GM19035 (cell line): Measurements from ENCODE around the gene CCNL2.
"Not testable (repeated sequence)": the region's sequence is repeated elsewhere in the genome, so short reads cannot be mapped to it uniquely, and the experiment has no call there.

ENCODE experiments used
- ATAC-seq: cut with Tn5 transposase; IDR thresholded peaks from one replicate; pipeline ENCODE4 v1.9.1; 2021; ENCODE audit not compliant: unreplicated experiment

The CCNL2 gene

GRCh38 chr1:1374589-1374928 lies 24.6 kb downstream of the CCNL2 start:
- peak; percentile 5 for ATAC-seq

GRCh38 chr1:1373815-1374588 lies 25.1 kb downstream of the CCNL2 start:
- ATAC-seq: no peak

GRCh38 chr1:1373051-1373814 lies 25.9 kb downstream of the CCNL2 start:
- no peak for ATAC-seq

- no peak for ATAC-seq
These were observed 27.1 kb downstream of the CCNL2 start for GRCh38 chr1:1371746-1372711.

- ATAC-seq: no peak
These were observed 27.8 kb downstream of the CCNL2 start for GRCh38 chr1:1371364-1371745.

GRCh38 chr1:1370771-1371300 lies 28.3 kb downstream of the CCNL2 start:
- no peak for ATAC-seq

GRCh38 chr1:1370094-1370493 lies 29.0 kb downstream of the CCNL2 start:
- ATAC-seq: not testable (repeated sequence)

GRCh38 chr1:1367315-1367714 lies 31.8 kb downstream of the CCNL2 start:
- ATAC-seq: no peak

GRCh38 chr1:1366699-1367066 lies 32.5 kb downstream of the CCNL2 start:
- no peak for ATAC-seq

GRCh38 chr1:1365875-1366698 lies 33.0 kb downstream of the CCNL2 start:
- no peak for ATAC-seq

- ATAC-seq: no peak
These were observed 34.9 kb downstream of the CCNL2 start for GRCh38 chr1:1364266-1364665.

- ATAC-seq: no peak
These were observed 37.1 kb downstream of the CCNL2 start for GRCh38 chr1:1361982-1362423.

GRCh38 chr1:1361233-1361981 lies 37.7 kb downstream of the CCNL2 start:
- ATAC-seq: no peak

- no peak for ATAC-seq
These were observed 38.5 kb downstream of the CCNL2 start for GRCh38 chr1:1360506-1361169.

- ATAC-seq: no peak
These were observed 39.3 kb downstream of the CCNL2 start for GRCh38 chr1:1359664-1360468.

- ATAC-seq: no peak
These were observed 39.8 kb downstream of the CCNL2 start for GRCh38 chr1:1359308-1359663.

- ATAC-seq: no peak
These were observed 40.5 kb downstream of the CCNL2 start, which contains the start of gene MXRA8 for GRCh38 chr1:1358433-1359271. MXRA8 (minus strand) TSS chr1:1358555; CDS start chr1:1358504, 51 bp downstream.
